OCI-LY7 (cell line): ENCODE data around the gene ALKBH2. TPM values are rescaled to one million over a fixed set of nuclear protein-coding genes. Genes with fewer than 3 reads are reported as not detected.

Experiments
- BruUV-seq: library from RNA; stranded (reverse); fragments of 400-500 nt; replicated peaks from 2 replicates; lab custom pipeline; 2021; lab: Mats Ljungman, UMichigan
- CTCF ChIA-PET: fragments of 300-600 bp; sonication (Branson Sonifier 250); formaldehyde crosslinking; loops from one replicate; lab custom pipeline; 2022; ENCODE audit warnings: antibody characterized with exemption; ENCODE audit not compliant: unreplicated experiment; lab: Charles Lee
- POLR2A ChIA-PET: fragments of 300-600 bp; sonication (Branson Sonifier 250); formaldehyde crosslinking; loops from one replicate; lab custom pipeline; 2022; ENCODE audit warnings: antibody characterized with exemption; lab: Charles Lee
- DNase-seq: peaks from one replicate; pipeline ENCODE4 v3.0.0-alpha.2; 2015; ENCODE audit warnings: low spot score
- H2AFZ ChIP-seq: fragments of 200-600 bp; sonication (generic), shearing (Covaris generic); 2 replicates; pipeline ENCODE4 v1.6.1; 2014; ENCODE audit warnings: mild to moderate bottlenecking, antibody characterized with exemption, low read length, moderate library complexity
- H3K27ac ChIP-seq: fragments of 200-600 bp; sonication (generic); 2 replicates; pipeline ENCODE4 v1.5.1; 2014; ENCODE audit warnings: mixed run types, low read depth, mild to moderate bottlenecking, moderate library complexity, low read length, inconsistent platforms; ENCODE audit not compliant: poor library complexity, severe bottlenecking
- H3K36me3 ChIP-seq: fragments of 200-600 bp; sonication (generic); 2 replicates; pipeline ENCODE4 v1.6.1; 2014; ENCODE audit warnings: mild to moderate bottlenecking, antibody characterized with exemption, low read length, moderate library complexity, mixed read lengths; ENCODE audit not compliant: insufficient read depth
- H3K4me1 ChIP-seq: fragments of 200-600 bp; sonication (generic); 2 replicates; pipeline ENCODE4 v1.5.1; 2014; ENCODE audit warnings: mild to moderate bottlenecking, low read length; ENCODE audit not compliant: insufficient read depth, poor library complexity, severe bottlenecking
- H3K4me2 ChIP-seq: fragments of 200-600 bp; sonication (generic); 2 replicates; pipeline ENCODE4 v1.6.1; 2014; ENCODE audit warnings: mild to moderate bottlenecking, low read length
- H3K4me3 ChIP-seq: fragments of 200-600 bp; sonication (generic); 2 replicates; pipeline ENCODE4 v1.5.1; 2014; ENCODE audit warnings: mild to moderate bottlenecking, low read depth, low read length; ENCODE audit not compliant: poor library complexity, severe bottlenecking
- H3K79me2 ChIP-seq: fragments of 200-600 bp; sonication (generic); 2 replicates; pipeline ENCODE4 v1.6.1; 2016; ENCODE audit warnings: low read depth, mild to moderate bottlenecking, low read length, moderate library complexity, mixed read lengths; ENCODE audit not compliant: insufficient read depth
- H3K9me2 ChIP-seq: fragments of 200-600 bp; sonication (generic); 2 replicates; pipeline ENCODE4 v1.6.1; 2016; ENCODE audit warnings: mild to moderate bottlenecking, low read length, mixed read lengths; ENCODE audit not compliant: insufficient read depth
- H3K9me3 ChIP-seq: fragments of 200-600 bp; sonication (generic); 2 replicates; pipeline ENCODE4 v1.6.1; 2014; ENCODE audit warnings: mild to moderate bottlenecking, mixed run types, low read length, mixed read lengths
- H4K20me1 ChIP-seq: fragments of 200-600 bp; sonication (generic); 2 replicates; pipeline ENCODE4 v1.6.1; 2014; ENCODE audit warnings: mild to moderate bottlenecking, antibody characterized with exemption, low read length, moderate library complexity, mixed read lengths; ENCODE audit not compliant: insufficient read depth
- CTCF ChIP-seq: fragments of 200-600 bp; sonication (generic); conservative IDR thresholded peaks from 2 replicates; pipeline ENCODE4 v1.5.1; 2014; ENCODE audit warnings: mild to moderate bottlenecking, antibody characterized with exemption, low read length, moderate library complexity, mixed read lengths
- EZH2phosphoT487 ChIP-seq: fragments of 200-600 bp; sonication (generic); IDR thresholded peaks from 2 replicates; pipeline ENCODE4 v1.6.1; 2018; ENCODE audit warnings: low read depth, borderline replicate concordance, mild to moderate bottlenecking, mixed run types, antibody characterized with exemption, low read length, moderate library complexity, mixed read lengths
- intact Hi-C: fragments of 100-400 bp; cut with micrococcal nuclease; formaldehyde crosslinking; loops from one replicate; pipeline ENCODE4 v1.10.0; 2022; ENCODE audit not compliant: unreplicated experiment
- total RNA-seq, 2 experiments: library from RNA; depleted of rRNA in 1 of 2; stranded (reverse); fragments of >200 nt in 1 of 2; shearing (Covaris generic) in 1 of 2; gene quantifications; 2 replicates each; pipeline ENCODE4 v1.2.3, GENCODE V29; 2014 to 2022

The ALKBH2 gene
- total RNA-seq, 2 experiments from 2014 or later, result 70.3 to 111 TPM

GRCh38 chr12:109134186-109134917, 41.1 kb upstream of the ALKBH2 start:
- H2AFZ ChIP-seq, result no peak overlapping the region

GRCh38 chr12:109131154-109132050, 38.1 kb upstream of the ALKBH2 start:
- intact Hi-C loops, result no loop called here
- peak; percentile 52 for DNase-seq
- CTCF ChIA-PET, result interaction anchor here (1.5 kb wide), 1 partner anchor 20 kb away, joined by 3 read pairs; no protein-coding TSS in a partner anchor

More at GRCh38 chr12:109134186-109134917, 41.1 kb upstream of the ALKBH2 start:
- ChIA-PET CTCF (no interaction called here), POLR2A (interaction anchor here (1.2 kb wide), 1 partner anchor 9 kb away, joined by 6 read pairs; no protein-coding TSS in a partner anchor)
- peaks cover 28% of the 10 kb centered on the region for H3K4me1 ChIP-seq
- no peak for DNase-seq
- no peaks in the 10 kb centered on the region for H3K9me2 ChIP-seq
- H3K79me2 ChIP-seq, result no peaks in the 10 kb centered on the region
- no peak overlapping the region for H3K27ac ChIP-seq
- no peak overlapping the region for H3K4me2 ChIP-seq
- no TSS peak for BruUV-seq
- H4K20me1 ChIP-seq, result no peaks in the 10 kb centered on the region
- H3K36me3 ChIP-seq, result no peaks in the 10 kb centered on the region
- peak; percentile 70 for TF ChIP-seq CTCF
- no peak for TF ChIP-seq EZH2phosphoT487
- H3K9me3 ChIP-seq, result peaks cover 11% of the 10 kb centered on the region; the same call in 1 of the 2 replicates
- intact Hi-C loops, result no loop called here
- no peak overlapping the region for H3K4me3 ChIP-seq

More at GRCh38 chr12:109131154-109132050, 38.1 kb upstream of the ALKBH2 start:
- TF ChIP-seq CTCF (0 out of 2 replicates have a peak, but pooled peaks have one; percentile 36), EZH2phosphoT487 (no peak)
- H3K27ac ChIP-seq, result peak overlapping the region; percentile 24
- H2AFZ ChIP-seq, result peak overlapping the region; percentile 95
- H3K4me3 ChIP-seq, result peak overlapping the region; percentile 70
- H3K9me2 ChIP-seq, result no peaks in the 10 kb centered on the region
- peaks cover 5% of the 10 kb centered on the region; the same call in 1 of the 2 replicates for H3K9me3 ChIP-seq
- no peaks in the 10 kb centered on the region for H4K20me1 ChIP-seq
- no peaks in the 10 kb centered on the region for H3K36me3 ChIP-seq
- H3K4me1 ChIP-seq, result peaks cover 32% of the 10 kb centered on the region
- POLR2A ChIA-PET, result interaction anchor here (0.6 to 1.3 kb wide), 6 partner anchors 9 to 55 kb away, joined by 3 to 4 read pairs (median 4); no protein-coding TSS in a partner anchor
- no TSS peak for BruUV-seq
- no peaks in the 10 kb centered on the region for H3K79me2 ChIP-seq
- peak overlapping the region; percentile 93 for H3K4me2 ChIP-seq
